Stomach (tissue), 9 donors: ENCODE data around the gene DNM3. TPM values are rescaled to one million over a fixed set of nuclear protein-coding genes. Genes with fewer than 3 reads are reported as not detected.
A peak's percentile ranks its signal among the peaks of the same experiment; 100 is the strongest.

Source experiments
- DNase-seq, 2 donors: peaks; one replicate each; pipeline versions ENCODE4 v3.0.0 to v3.0.0-alpha.2; 2013 to 2019
- H3K27ac ChIP-seq, 5 donors: fragments of 200-600 bp in 4 of 5; sonication (generic) in 4 of 5; one replicate each; pipeline ENCODE4 v1.5.1; 2013 to 2019; ENCODE audit warnings: mild to moderate bottlenecking in 1 of 5, moderate library complexity in 1 of 5
- H3K27me3 ChIP-seq, 3 donors: fragments of 200-600 bp; sonication (generic); one replicate each; pipeline ENCODE4 v1.5.1; 2017 to 2019; ENCODE audit warnings: mixed run types in 1 of 3
- H3K36me3 ChIP-seq, 4 donors: fragments of 200-600 bp; sonication (generic); 1 replicate in 3 of 4; 2 replicates in 1 of 4; pipeline ENCODE4 v1.5.1; 2016 to 2019
- H3K4me1 ChIP-seq, 4 donors: fragments of 200-600 bp; sonication (generic); one replicate each; pipeline ENCODE4 v1.5.1; 2016 to 2019
- H3K4me3 ChIP-seq, 4 donors: fragments of 200-600 bp; sonication (generic) in 3 of 4; one replicate each; pipeline ENCODE4 v1.5.1; 2016 to 2019; ENCODE audit warnings: mild to moderate bottlenecking in 1 of 4
- H3K9me3 ChIP-seq, 4 donors: fragments of 200-600 bp; sonication (generic); one replicate each; pipeline ENCODE4 v1.5.1; 2016 to 2019
- CTCF ChIP-seq, 7 experiments: fragments of 450-650 bp in 4 of 7; fragments of 200-600 bp in 3 of 7; sonication (generic) in 3 of 7; IDR thresholded peaks; one replicate each; pipeline ENCODE4 v1.5.1; 2016 to 2019; ENCODE audit warnings: antibody characterized with exemption in 7 of 7, control low read depth in 2 of 7, mild to moderate bottlenecking in 1 of 7
- EP300 ChIP-seq: sonication (generic); formaldehyde crosslinking; IDR thresholded peaks from one replicate; pipeline ENCODE4 v1.6.1; 2017; ENCODE audit warnings: antibody characterized with exemption
- POLR2A ChIP-seq, 4 donors: fragments of 450-650 bp; IDR thresholded peaks; one replicate each; pipeline ENCODE4 v1.6.1; 2016; ENCODE audit warnings: antibody characterized with exemption in 4 of 4, control low read depth in 2 of 4, mild to moderate bottlenecking in 1 of 4, moderate library complexity in 1 of 4
- POLR2AphosphoS5 ChIP-seq, 3 donors: sonication (generic); formaldehyde crosslinking; IDR thresholded peaks; one replicate each; pipeline ENCODE4 v1.6.1; 2016; ENCODE audit warnings: antibody characterized with exemption in 3 of 3
- WGBS, 5 donors: extraction: QIAGEN DNeasy Blood & Tissue Kit in 3 of 5; methylation state at CpG; one replicate each; pipeline versions ENCODE4 v1.1.5 to v1.1.7; 2013 to 2018; 5-methylcytosine and 5-hydroxymethylcytosine counted together
- intact Hi-C: fragments of 100-400 bp; cut with DNase I; formaldehyde crosslinking; loops from one replicate; pipeline ENCODE4 v1.15.1; 2023; ENCODE audit warnings: low total_unique reads
- polyA plus RNA-seq, 3 donors: library from polyadenylated mRNA; stranded (reverse); fragments of 200-250 nt; gene quantifications; one replicate each; pipeline ENCODE4 v1.2.3, GENCODE V29; 2013
- total RNA-seq, 5 donors: library from RNA; depleted of rRNA; stranded (reverse); fragments of >200 nt; gene quantifications; one replicate each; pipeline versions ENCODE4 v1.1.0 to v1.2.3, GENCODE V29; 2014 to 2016
- donor health status: healthy with polysubstance abuse.
- donor health status: Bipolar disorder and iron deficiency.
- donor health status: healthy.

Gene DNM3
- total and polyA plus RNA-seq, 8 donors, result 0.58 to 13.8 (median 2.2) TPM

- no peaks in the 10 kb centered on the region for H3K9me3 ChIP-seq
These were observed 606.3 kb downstream of the DNM3 start for GRCh38 chr1:172447641-172448040.

GRCh38 chr1:172448995-172449584 is 607.8 kb downstream of the DNM3 start:
- DNase-seq, result peak in 1 of 2 donors; percentile 28
- no peaks in the 10 kb centered on the region for H3K36me3 ChIP-seq
- intact Hi-C loops, result loop anchor here (10.0 kb wide), 1 partner anchor 276 kb away; no protein-coding TSS in a partner anchor
- H3K27ac ChIP-seq, result peak overlapping the region in 1 of 5 donors; percentile 42
- TF ChIP-seq EP300 (no peak), POLR2AphosphoS5 (IDR thresholded peaks at IDR 0.05) (no peak), POLR2A (IDR thresholded peaks at IDR 0.05) (no peak), CTCF (IDR thresholded peaks at IDR 0.05) (no peak)
- H3K4me1 ChIP-seq, result peaks cover 9 to 48% (median 30%) of the 10 kb centered on the region in 4 donors
- no peaks in the 10 kb centered on the region for H3K27me3 ChIP-seq
- no peak overlapping the region for H3K4me3 ChIP-seq
- WGBS, 5 donors, result 45 to 73% (median 48%) methylated on average over 6 of the region's 6 CpGs
- H3K9me3 ChIP-seq, result no peaks in the 10 kb centered on the region

More at GRCh38 chr1:172447641-172448040, 606.3 kb downstream of the DNM3 start:
- 48 to 67% (median 57%) methylated on average over 2 of the region's 2 CpGs for WGBS, 5 donors
- intact Hi-C loops, result loop anchor here (10.0 kb wide), 1 partner anchor 277 kb away; no protein-coding TSS in a partner anchor
- Histone ChIP-seq H3K27me3 (no peaks in the 10 kb centered on the region), H3K4me3 (no peak overlapping the region), H3K4me1 (peaks cover 14 to 42% (median 32%) of the 10 kb centered on the region in 4 donors), H3K27ac (no peak overlapping the region), H3K36me3 (no peaks in the 10 kb centered on the region)
- DNase-seq, result no peak
- no peak for TF ChIP-seq CTCF (IDR thresholded peaks at IDR 0.05)
- TF ChIP-seq EP300, result no peak
- no peak for TF ChIP-seq POLR2A (IDR thresholded peaks at IDR 0.05)
- no peak for TF ChIP-seq POLR2AphosphoS5 (IDR thresholded peaks at IDR 0.05)

- Histone ChIP-seq H3K27ac (peak overlapping the region; percentile 21 to 65 (median 42)), H3K4me1 (peaks cover 9 to 44% (median 26%) of the 10 kb centered on the region in 4 donors), H3K27me3 (no peaks in the 10 kb centered on the region), H3K36me3 (no peaks in the 10 kb centered on the region), H3K9me3 (no peaks in the 10 kb centered on the region), H3K4me3 (peak overlapping the region in 2 of 4 donors; percentile 9 to 11)
- intact Hi-C loops, result loop anchor here (10.0 kb wide), 1 partner anchor 275 kb away; no protein-coding TSS in a partner anchor
- TF ChIP-seq EP300, result no peak
- peak in 5 of 7 experiments; percentile 74 to 92 (median 87) for TF ChIP-seq CTCF (IDR thresholded peaks at IDR 0.05)
- TF ChIP-seq POLR2A (IDR thresholded peaks at IDR 0.05), result no peak
- peak in 1 of 3 donors; percentile 11 for TF ChIP-seq POLR2AphosphoS5 (IDR thresholded peaks at IDR 0.05)
- WGBS, 5 donors, result 31 to 50% (median 35%) methylated on average over 16 to 18 of the region's 18 CpGs
- DNase-seq, result peak; percentile 62 to 82
These were observed 608.6 kb downstream of the DNM3 start for GRCh38 chr1:172449585-172450523.

- Histone ChIP-seq H3K4me3 (peak overlapping the region in 1 of 4 donors; percentile 11), H3K36me3 (no peaks in the 10 kb centered on the region), H3K27me3 (no peaks in the 10 kb centered on the region), H3K4me1 (peaks cover 9 to 44% (median 26%) of the 10 kb centered on the region in 4 donors), H3K27ac (peak overlapping the region; percentile 21 to 65 (median 42)), H3K9me3 (no peaks in the 10 kb centered on the region)
- 22 to 49% (median 28%) methylated on average over 7 of the region's 7 CpGs for WGBS, 5 donors
- intact Hi-C loops, result no loop called here
- no peak for TF ChIP-seq POLR2AphosphoS5 (IDR thresholded peaks at IDR 0.05)
- TF ChIP-seq POLR2A (IDR thresholded peaks at IDR 0.05), result no peak
- no peak for TF ChIP-seq EP300
- TF ChIP-seq CTCF (IDR thresholded peaks at IDR 0.05), result no peak
- DNase-seq, result peak in 1 of 2 donors; percentile 49
These were observed 609.2 kb downstream of the DNM3 start for GRCh38 chr1:172450524-172450885.
